WTC11 (cell line): Measurements from ENCODE around the gene ZNF772. TPM values are rescaled to one million over a fixed set of nuclear protein-coding genes. Genes with fewer than 3 reads are reported as not detected.

Experiments used
- ATAC-seq: fragments of 200-7000 bp; cut with Tn5 transposase; 2 replicates; pipeline ENCODE4 v1.10.0; 2021; ENCODE audit warnings: mild to moderate bottlenecking, moderate library complexity
- CTCF ChIA-PET: fragments of 300-600 bp; sonication (Branson Sonifier 250); formaldehyde crosslinking; loops from one replicate; lab custom pipeline; 2021; ENCODE audit warnings: antibody characterized with exemption; lab: Charles Lee
- POLR2A ChIA-PET: fragments of 350-600 bp; sonication (Branson Sonifier 250); formaldehyde crosslinking; loops from one replicate; lab custom pipeline; 2021; ENCODE audit warnings: antibody characterized with exemption; lab: Charles Lee
- DNase-seq: peaks from one replicate; pipeline ENCODE4 v3.0.0; 2021; ENCODE audit warnings: low spot score
- H3K27ac Mint-ChIP-seq: 2 replicates; pipeline ENCODE4 v1.8.0; 2021; ENCODE audit warnings: mixed read lengths
- H3K27me3 Mint-ChIP-seq: 2 replicates; pipeline ENCODE4 v1.8.0; 2021; ENCODE audit warnings: low read depth, mild to moderate bottlenecking, moderate library complexity, mixed read lengths
- H3K36me3 Mint-ChIP-seq: 2 replicates; pipeline ENCODE4 v1.8.0; 2021; ENCODE audit warnings: mixed read lengths
- H3K4me1 Mint-ChIP-seq: 2 replicates; pipeline ENCODE4 v1.8.0; 2022; ENCODE audit warnings: mixed read lengths
- H3K4me3 Mint-ChIP-seq: 2 replicates; pipeline ENCODE4 v1.8.0; 2021; ENCODE audit warnings: mild to moderate bottlenecking, moderate library complexity, mixed read lengths
- H3K9me3 Mint-ChIP-seq: 2 replicates; pipeline ENCODE4 v1.8.0; 2021; ENCODE audit warnings: mixed read lengths
- ARID4B ChIP-seq: sonication (generic); formaldehyde crosslinking; IDR thresholded peaks from 2 replicates; pipeline ENCODE4 v1.8.0; 2023; ENCODE audit warnings: missing genetic modification reagents, mild to moderate bottlenecking, borderline replicate concordance
- CREM ChIP-seq: sonication (generic); formaldehyde crosslinking; IDR thresholded peaks from 2 replicates; pipeline ENCODE4 v1.8.1; 2022; ENCODE audit warnings: mild to moderate bottlenecking, missing genetic modification reagents, moderate library complexity
- EMX1 ChIP-seq: fragments of 250-450 bp; sonication (Bioruptor Pico); IDR thresholded peaks from 2 replicates; pipeline ENCODE4 v1.8.0; 2021; ENCODE audit warnings: mild to moderate bottlenecking
- GTF2I ChIP-seq: fragments of 250-450 bp; sonication (Bioruptor Pico); conservative IDR thresholded peaks from 2 replicates; pipeline ENCODE4 v1.4.0; 2021; ENCODE audit warnings: mild to moderate bottlenecking
- HMGA2 ChIP-seq: fragments of 250-450 bp; sonication (Bioruptor Pico); IDR thresholded peaks from 2 replicates; pipeline ENCODE4 v1.4.0; 2021; ENCODE audit warnings: mild to moderate bottlenecking, moderate library complexity
- MYBL2 ChIP-seq: sonication (generic); formaldehyde crosslinking; IDR thresholded peaks from 2 replicates; pipeline ENCODE4 v1.8.1; 2023; ENCODE audit warnings: mild to moderate bottlenecking, moderate library complexity, missing genetic modification reagents
- NFE2L1 ChIP-seq: sonication (generic); formaldehyde crosslinking; IDR thresholded peaks from 2 replicates; pipeline ENCODE4 v1.8.1; 2023; ENCODE audit warnings: missing genetic modification reagents
- NR1H2 ChIP-seq: sonication (generic); formaldehyde crosslinking; IDR thresholded peaks from 2 replicates; pipeline ENCODE4 v1.9.0; 2021; ENCODE audit warnings: mild to moderate bottlenecking, moderate library complexity, missing genetic modification reagents
- PRDM15 ChIP-seq: sonication (generic); formaldehyde crosslinking; IDR thresholded peaks from 2 replicates; pipeline ENCODE4 v1.8.0; 2022; ENCODE audit warnings: missing genetic modification reagents
- SP1 ChIP-seq: sonication (generic); formaldehyde crosslinking; conservative IDR thresholded peaks from 2 replicates; pipeline ENCODE4 v1.8.1; 2022; ENCODE audit warnings: missing genetic modification reagents
- TP53 ChIP-seq: sonication (generic); formaldehyde crosslinking; IDR thresholded peaks from 2 replicates; pipeline ENCODE4 v1.8.1; 2023; ENCODE audit warnings: mild to moderate bottlenecking, missing genetic modification reagents
- ZNF121 ChIP-seq: sonication (generic); formaldehyde crosslinking; IDR thresholded peaks from 2 replicates; pipeline ENCODE4 v1.8.0; 2023; ENCODE audit warnings: missing genetic modification reagents
- ZNF232 ChIP-seq: sonication (generic); formaldehyde crosslinking; IDR thresholded peaks from 2 replicates; pipeline ENCODE4 v1.8.0; 2022; ENCODE audit warnings: mild to moderate bottlenecking, missing genetic modification reagents
- total RNA-seq: library from RNA; stranded (reverse); gene quantifications from 3 replicates; pipeline ENCODE4 v1.2.3, GENCODE V29; 2021
- TF ChIP-seq, protein P1 (sequence below): sonication (generic); formaldehyde crosslinking; IDR thresholded peaks from 2 replicates; pipeline ENCODE4 v1.8.1; 2023; ENCODE audit warnings: mild to moderate bottlenecking, moderate library complexity, missing genetic modification reagents
- TF ChIP-seq, protein P2 (sequence below): sonication (generic); formaldehyde crosslinking; IDR thresholded peaks from 2 replicates; pipeline ENCODE4 v1.8.1; 2023; ENCODE audit warnings: mild to moderate bottlenecking, missing genetic modification reagents
- TF ChIP-seq, protein P3 (sequence below): sonication (generic); formaldehyde crosslinking; IDR thresholded peaks from 2 replicates; pipeline ENCODE4 v1.8.0; 2023; ENCODE audit warnings: mild to moderate bottlenecking, missing genetic modification reagents
- TF ChIP-seq, protein P4 (sequence below): sonication (generic); formaldehyde crosslinking; IDR thresholded peaks from 2 replicates; pipeline ENCODE4 v1.8.1; 2023; ENCODE audit warnings: mild to moderate bottlenecking, missing genetic modification reagents, moderate library complexity

The ZNF772 gene
- total RNA-seq, 1 experiment from 2014 or later, result 13.1 TPM

- TF ChIP-seq PRDM15 (CRISPR knock-in tag), result no peak
- no peak for TF ChIP-seq CREM
- no peak for TF ChIP-seq SP1 (CRISPR knock-in tag)
- no peak for TF ChIP-seq ZNF232 (CRISPR knock-in tag)
- TF ChIP-seq, protein P1, sequence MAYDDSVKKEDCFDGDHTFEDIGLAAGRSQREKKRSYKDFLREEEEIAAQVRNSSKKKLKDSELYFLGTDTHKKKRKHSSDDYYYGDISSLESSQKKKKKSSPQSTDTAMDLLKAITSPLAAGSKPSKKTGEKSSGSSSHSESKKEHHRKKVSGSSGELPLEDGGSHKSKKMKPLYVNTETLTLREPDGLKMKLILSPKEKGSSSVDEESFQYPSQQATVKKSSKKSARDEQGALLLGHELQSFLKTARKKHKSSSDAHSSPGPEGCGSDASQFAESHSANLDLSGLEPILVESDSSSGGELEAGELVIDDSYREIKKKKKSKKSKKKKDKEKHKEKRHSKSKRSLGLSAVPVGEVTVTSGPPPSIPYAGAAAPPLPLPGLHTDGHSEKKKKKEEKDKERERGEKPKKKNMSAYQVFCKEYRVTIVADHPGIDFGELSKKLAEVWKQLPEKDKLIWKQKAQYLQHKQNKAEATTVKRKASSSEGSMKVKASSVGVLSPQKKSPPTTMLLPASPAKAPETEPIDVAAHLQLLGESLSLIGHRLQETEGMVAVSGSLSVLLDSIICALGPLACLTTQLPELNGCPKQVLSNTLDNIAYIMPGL (CRISPR knock-in tag), result no peak
- TF ChIP-seq, protein P2, sequence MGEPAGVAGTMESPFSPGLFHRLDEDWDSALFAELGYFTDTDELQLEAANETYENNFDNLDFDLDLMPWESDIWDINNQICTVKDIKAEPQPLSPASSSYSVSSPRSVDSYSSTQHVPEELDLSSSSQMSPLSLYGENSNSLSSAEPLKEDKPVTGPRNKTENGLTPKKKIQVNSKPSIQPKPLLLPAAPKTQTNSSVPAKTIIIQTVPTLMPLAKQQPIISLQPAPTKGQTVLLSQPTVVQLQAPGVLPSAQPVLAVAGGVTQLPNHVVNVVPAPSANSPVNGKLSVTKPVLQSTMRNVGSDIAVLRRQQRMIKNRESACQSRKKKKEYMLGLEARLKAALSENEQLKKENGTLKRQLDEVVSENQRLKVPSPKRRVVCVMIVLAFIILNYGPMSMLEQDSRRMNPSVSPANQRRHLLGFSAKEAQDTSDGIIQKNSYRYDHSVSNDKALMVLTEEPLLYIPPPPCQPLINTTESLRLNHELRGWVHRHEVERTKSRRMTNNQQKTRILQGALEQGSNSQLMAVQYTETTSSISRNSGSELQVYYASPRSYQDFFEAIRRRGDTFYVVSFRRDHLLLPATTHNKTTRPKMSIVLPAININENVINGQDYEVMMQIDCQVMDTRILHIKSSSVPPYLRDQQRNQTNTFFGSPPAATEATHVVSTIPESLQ (CRISPR knock-in tag), result no peak
- no peak for TF ChIP-seq NR1H2 (CRISPR knock-in tag)
- TF ChIP-seq, protein P3, sequence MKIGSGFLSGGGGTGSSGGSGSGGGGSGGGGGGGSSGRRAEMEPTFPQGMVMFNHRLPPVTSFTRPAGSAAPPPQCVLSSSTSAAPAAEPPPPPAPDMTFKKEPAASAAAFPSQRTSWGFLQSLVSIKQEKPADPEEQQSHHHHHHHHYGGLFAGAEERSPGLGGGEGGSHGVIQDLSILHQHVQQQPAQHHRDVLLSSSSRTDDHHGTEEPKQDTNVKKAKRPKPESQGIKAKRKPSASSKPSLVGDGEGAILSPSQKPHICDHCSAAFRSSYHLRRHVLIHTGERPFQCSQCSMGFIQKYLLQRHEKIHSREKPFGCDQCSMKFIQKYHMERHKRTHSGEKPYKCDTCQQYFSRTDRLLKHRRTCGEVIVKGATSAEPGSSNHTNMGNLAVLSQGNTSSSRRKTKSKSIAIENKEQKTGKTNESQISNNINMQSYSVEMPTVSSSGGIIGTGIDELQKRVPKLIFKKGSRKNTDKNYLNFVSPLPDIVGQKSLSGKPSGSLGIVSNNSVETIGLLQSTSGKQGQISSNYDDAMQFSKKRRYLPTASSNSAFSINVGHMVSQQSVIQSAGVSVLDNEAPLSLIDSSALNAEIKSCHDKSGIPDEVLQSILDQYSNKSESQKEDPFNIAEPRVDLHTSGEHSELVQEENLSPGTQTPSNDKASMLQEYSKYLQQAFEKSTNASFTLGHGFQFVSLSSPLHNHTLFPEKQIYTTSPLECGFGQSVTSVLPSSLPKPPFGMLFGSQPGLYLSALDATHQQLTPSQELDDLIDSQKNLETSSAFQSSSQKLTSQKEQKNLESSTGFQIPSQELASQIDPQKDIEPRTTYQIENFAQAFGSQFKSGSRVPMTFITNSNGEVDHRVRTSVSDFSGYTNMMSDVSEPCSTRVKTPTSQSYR (CRISPR knock-in tag), result no peak
- TF ChIP-seq EMX1 (CRISPR knock-in tag), result no peak
- no peak for TF ChIP-seq MYBL2 (CRISPR knock-in tag)
Measured at GRCh38 chr19:57452307-57452706, 25.1 kb downstream of the ZNF772 start (continued).

DNA sequence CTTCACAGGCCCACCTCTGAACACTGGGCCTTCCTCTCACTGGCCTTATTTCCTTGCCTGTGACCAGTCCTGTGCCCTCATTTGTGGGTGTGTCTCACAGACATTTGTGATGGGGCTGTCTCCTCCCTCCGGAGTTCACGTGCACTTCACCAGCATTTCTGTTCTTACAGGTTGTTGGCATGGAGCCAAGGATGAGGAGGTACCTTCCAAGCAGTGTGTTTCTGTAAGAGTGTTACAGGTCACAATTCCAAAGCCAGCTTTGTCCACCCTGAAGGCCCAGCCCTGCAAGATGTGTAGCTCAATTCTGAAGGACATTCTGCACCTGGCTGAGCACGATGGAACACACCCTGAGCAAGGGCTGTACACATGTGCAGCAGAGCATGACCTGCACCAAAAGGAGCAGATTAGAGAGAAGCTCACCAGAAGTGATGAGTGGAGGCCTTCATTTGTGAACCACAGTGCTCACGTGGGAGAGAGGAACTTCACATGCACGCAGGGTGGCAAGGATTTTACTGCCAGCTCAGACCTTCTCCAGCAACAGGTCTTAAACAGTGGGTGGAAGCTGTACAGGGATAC, 34.2 kb downstream of the ZNF772 start:
- CTCF ChIA-PET, result no interaction called here
- TF ChIP-seq HMGA2 (CRISPR knock-in tag), result no peak
- TF ChIP-seq ZNF232 (CRISPR knock-in tag), result no peak
- TF ChIP-seq TP53 (CRISPR knock-in tag), result no peak
- no peak for TF ChIP-seq PRDM15 (CRISPR knock-in tag)
- TF ChIP-seq GTF2I (CRISPR knock-in tag), result no peak
- TF ChIP-seq, protein P4, sequence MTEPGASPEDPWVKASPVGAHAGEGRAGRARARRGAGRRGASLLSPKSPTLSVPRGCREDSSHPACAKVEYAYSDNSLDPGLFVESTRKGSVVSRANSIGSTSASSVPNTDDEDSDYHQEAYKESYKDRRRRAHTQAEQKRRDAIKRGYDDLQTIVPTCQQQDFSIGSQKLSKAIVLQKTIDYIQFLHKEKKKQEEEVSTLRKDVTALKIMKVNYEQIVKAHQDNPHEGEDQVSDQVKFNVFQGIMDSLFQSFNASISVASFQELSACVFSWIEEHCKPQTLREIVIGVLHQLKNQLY, result no peak
- no peak for TF ChIP-seq ARID4B
- no peak for TF ChIP-seq NFE2L1 (CRISPR knock-in tag)
- no peak for TF ChIP-seq ZNF121 (CRISPR knock-in tag)

More for the DNA sequence above, 34.2 kb downstream of the ZNF772 start:
- ATAC-seq (no peak), DNase-seq (no peak)
- POLR2A ChIA-PET, result no interaction called here
- Mint-ChIP-seq H3K9me3 (no peaks in the 10 kb centered on the region), H3K4me3 (no peak overlapping the region), H3K4me1 (no peaks in the 10 kb centered on the region), H3K36me3 (peaks cover 28% of the 10 kb centered on the region), H3K27ac (no peak overlapping the region), H3K27me3 (no peaks in the 10 kb centered on the region)
